Measurements from ENCODE around the gene AXIN2.
"Not testable (repeated sequence)": the region's sequence is repeated elsewhere in the genome, so short reads cannot be mapped to it uniquely, and the experiment has no call there.

AXIN2 gene

DNA sequence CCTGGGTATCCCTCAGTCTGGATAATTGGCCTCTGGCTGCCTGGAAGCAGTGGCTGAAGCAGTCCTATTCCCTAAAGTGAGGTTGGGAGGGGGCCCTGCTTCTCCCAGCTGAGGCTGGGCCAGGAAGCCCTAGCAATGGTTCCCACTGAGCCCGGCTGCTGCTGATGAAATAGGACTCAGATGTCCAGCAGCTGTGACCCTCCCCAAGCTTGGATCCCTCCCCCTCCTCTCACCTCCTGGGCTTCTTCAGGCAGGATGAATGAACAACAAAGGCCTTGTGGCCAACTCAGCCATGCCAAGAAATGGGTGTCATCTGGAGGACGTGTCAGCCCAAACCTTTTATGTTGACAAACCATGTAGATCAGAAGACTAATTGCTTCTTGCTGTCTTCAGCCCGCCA lies 42.0 kb downstream of the AXIN2 start:
- DNase-seq (ENCODE audit: low read depth) = no peak

DNA sequence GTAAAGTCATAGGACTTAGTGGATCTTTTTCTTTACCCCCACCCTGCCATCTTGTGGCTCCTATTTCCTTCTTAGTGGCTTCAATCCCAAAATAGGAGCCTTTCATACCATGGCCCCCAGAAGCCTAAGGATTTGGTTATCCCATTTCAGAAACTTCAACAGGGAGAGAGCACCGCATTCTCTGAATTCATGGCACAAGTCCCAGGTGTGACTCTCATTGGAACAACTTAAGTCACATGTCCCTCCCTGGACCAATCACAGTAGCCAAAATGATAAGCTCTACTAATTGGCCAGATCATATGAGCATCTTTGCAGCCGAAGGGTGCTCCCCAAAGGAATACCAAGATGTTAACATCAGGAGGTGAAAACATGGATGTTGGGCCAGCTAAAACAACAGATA lies 43.2 kb downstream of the AXIN2 start:
- no peak for DNase-seq (ENCODE audit: low read depth)

DNA sequence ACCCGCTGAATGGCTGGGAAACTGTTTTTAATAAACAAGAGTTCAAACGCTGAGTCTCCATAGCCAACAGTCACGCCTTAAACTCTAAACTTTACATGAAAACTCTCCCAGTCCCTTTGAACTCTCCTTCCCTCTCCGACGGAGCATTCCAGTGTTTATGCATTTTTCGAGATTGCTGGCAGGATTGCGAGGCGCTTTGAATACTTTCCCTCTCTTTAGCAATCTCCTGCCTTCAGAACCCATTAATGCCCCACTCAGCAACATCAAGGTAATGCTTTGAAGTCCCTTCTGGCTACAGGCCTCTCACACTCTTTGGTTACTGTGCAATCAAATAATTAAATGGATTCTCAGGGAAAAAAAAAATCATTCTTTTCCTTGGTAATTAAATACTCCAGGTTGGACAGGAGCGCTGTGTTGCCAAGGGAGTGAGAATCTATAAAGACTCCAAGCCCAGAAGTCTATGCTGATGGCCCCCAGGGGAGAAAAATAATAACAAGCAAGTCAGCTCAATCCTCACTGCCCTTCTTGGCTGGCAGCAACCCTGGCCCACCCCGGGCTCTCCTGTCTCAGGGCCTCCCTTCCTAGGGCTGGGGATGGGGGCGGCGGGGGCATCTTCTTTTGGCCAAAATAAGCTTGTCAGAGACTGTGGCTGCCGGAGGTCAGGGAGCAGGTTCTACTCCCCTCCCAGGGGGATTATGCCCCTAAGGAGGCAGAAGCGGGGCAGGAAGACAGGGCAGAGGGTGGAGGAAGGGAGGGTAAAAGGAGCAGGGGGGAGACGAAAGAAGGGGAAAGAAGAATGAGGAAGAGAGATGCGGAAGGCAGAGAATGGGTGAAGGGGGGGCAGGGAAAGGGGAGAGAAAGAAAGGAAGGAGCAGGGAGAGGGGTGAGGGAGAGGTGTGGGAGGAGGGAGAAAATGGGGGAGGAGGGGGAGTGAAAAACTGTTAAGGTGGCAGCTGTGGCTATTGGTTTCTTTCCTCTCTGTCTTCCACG lies 45.2 kb downstream of the AXIN2 start:
- no peak for DNase-seq (ENCODE audit: low read depth)

DNA sequence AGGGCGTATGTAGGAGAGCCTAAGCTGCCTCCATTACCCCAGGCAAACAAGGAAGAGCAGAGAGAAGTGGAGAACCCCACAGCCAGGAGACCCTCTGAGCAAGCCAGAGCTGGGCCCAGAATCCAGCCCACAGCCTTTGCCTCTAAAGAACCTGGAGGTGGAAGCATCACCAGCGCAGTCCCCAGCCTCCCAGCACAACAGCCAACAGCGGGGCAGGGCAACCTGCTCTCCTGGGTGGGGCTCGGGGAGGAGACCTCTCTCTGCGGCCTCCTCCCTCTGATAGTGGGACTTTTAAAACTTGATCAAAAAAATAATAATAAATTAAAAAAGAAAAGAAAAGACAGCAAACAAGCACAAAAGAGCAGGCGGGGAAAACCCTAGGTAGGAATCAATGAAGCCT lies 45.9 kb downstream of the AXIN2 start:
- no peak for DNase-seq (ENCODE audit: low read depth)

DNA sequence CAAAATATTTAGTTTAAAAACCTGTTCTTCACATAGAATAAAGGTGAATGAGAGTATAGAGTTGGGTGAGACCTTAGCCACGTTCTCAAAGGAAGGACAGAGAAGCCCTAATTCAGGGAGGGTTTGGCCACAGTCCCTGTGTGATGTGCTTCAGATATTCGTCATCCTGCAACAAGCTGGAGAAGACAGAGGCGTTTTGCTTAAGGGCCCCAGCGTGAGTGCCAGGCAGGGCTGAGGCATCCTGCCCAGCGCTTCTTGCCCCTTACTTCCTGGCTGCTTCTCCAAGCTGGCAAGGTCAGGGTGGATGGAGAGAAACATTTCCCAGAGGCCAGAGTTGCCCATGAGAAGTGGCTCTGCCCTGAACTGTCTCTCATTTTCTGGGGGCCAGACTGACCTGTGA lies 46.9 kb downstream of the AXIN2 start:
- DNase-seq (ENCODE audit: low read depth) = no peak

DNA sequence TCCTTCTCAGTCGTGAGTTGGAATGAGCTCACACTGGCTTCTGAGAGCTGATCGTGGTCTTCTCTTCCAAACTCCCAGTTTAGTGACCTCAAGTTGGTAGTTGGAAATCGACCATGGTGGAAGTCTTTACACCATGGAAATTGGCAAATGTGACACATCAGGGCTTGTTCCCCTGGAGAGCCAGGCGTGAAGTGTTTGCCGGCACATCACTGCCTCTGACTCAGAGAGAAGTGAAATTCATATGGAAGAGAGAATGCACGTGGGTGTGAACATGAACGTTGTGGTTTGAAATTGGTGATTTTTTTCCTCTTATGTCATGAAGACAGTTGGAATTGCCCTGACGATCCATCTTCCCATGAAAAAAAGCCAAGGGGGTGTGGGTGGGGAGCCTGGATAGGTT lies 47.4 kb downstream of the AXIN2 start:
- no peak for DNase-seq (ENCODE audit: low read depth)

DNA sequence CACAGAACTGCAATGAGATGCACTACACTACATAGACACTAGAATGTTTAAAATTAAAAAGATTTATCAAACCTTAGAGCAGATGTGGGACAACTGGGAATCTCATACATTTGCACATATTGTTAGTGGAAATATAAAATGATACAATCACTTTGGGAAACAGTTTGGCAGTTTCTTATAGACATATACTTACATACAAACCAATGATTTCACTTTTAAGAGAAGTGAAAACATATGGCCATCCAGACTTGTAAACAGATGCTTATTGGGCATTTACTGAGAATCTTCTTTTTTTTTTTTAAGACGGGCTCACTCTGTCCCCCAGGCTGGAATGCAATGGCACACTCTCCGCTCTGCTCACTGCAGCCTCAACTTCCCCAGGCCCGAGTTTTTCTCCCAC lies 50.1 kb downstream of the AXIN2 start:
- no peak for DNase-seq (ENCODE audit: low read depth)

DNA sequence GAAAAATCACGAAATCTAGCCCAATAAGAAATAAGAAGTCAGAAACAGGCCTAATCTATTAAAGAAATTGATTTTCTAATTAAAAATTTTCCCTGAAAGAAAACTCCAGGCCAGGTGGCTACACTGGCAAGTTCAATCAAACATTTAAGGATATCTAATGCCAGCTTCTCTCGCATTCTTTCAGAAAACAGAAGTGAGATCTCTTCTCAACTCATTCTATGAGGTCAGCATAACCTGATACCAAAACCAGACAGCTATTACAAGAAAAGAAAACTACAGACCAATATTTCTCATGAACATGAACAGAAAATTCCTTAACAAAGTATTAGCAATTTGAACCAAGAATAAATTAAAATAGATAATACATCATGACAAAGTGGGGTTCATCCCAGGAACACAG lies 52.4 kb downstream of the AXIN2 start:
- DNase-seq (ENCODE audit: low read depth) = no peak

DNA sequence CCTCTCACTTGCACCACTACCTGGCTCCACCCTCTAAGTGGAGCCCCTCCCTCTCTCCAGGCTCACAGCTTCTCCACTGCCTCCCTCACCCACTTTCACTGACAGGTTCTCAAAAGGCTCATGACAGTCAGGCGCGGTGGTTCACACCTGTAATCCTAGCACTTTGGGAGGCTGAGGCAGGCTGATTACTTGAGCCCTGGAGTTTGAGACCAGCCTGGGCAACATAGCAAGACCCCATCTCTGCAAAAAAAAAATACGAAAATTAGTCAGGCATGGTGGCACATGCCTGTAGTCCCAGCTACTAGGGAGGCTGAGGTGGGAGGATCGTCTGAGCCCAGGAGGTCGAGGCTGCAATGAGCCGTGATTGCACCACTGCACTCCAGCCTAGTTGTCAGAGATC lies 56.8 kb downstream of the AXIN2 start:
- not testable (repeated sequence) for DNase-seq (ENCODE audit: low read depth)

DNA sequence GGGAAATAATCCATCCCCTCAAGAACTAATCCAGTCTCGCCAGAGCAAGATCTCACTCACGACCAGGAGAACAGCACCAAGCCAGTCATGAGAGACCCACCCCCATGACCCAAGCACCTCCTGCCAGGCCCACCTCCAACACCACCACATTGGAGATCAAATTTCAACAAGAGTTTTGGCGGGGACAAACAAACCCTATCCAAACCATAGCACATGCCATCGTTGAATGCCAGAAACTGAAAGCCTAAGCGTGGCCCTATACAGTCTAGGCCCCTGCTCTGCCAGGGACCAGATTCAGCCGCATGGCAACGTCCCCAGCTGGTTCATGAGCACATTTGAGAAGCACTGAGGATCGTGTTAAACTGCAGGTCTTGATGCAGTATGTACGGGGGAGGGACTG lies 57.3 kb downstream of the AXIN2 start:
- no peak for DNase-seq (ENCODE audit: low read depth)

DNA sequence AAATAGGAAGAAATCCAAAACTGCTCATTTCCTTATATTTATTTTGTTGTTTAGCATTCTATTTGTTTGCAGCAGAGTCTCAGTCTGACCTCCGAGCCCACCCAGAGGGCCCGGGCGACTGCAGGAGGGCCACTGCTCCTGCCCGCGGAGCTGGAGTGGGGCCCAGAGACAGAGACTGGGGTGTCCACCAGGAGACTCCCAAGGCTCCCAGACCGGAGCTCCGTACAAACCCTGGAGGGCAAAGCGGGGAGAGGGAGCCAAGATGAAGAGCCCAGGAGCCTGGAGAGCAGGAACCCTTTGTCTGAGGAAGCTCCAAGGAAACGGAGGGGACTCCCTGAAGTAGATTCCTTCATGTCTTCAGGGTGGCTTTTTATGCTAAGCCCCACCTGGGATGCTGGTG lies 57.9 kb downstream of the AXIN2 start:
- no peak for DNase-seq (ENCODE audit: low read depth)

DNA sequence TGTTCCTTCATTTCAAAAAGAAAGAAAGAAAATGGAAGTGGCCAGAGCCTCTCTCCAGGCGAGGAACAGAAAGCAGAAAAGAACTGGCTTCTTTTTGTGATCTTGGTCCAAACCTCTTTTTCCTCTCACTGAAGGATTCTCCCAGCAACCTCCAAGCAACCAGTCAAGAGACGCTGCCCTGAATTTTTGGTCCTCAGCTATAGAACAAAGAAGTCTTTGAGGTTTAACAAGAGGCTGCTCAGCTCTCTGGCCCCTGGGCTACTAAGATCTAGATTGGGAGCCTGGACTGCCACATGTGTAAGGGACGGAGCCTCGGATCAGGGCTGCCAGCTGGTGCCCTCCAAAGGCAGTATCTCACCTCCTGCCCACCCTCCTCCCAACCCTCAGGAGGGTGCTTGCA lies 62.6 kb downstream of the AXIN2 start:
- no peak for DNase-seq (ENCODE audit: low read depth)

DNA sequence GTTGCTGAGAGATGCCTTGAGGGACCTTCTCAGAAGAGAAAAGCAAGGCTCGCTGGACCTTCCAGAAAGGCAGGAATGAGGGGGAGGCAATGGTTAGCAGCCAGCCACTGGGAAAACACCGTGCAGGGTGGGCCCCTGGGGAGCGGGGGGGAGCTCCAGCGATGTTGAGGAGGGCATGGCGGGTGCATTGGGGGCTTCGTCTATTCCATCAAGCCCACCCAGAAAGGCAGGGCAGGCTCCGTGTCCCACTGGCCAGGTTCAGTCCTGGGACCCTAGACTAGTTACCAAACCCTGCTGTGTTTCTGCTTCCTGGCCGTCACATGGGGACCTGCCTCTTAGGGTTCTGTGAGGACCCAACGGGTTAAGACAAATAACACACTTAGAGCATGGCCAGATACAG lies 64.6 kb downstream of the AXIN2 start:
- DNase-seq (ENCODE audit: low read depth) = no peak

DNA sequence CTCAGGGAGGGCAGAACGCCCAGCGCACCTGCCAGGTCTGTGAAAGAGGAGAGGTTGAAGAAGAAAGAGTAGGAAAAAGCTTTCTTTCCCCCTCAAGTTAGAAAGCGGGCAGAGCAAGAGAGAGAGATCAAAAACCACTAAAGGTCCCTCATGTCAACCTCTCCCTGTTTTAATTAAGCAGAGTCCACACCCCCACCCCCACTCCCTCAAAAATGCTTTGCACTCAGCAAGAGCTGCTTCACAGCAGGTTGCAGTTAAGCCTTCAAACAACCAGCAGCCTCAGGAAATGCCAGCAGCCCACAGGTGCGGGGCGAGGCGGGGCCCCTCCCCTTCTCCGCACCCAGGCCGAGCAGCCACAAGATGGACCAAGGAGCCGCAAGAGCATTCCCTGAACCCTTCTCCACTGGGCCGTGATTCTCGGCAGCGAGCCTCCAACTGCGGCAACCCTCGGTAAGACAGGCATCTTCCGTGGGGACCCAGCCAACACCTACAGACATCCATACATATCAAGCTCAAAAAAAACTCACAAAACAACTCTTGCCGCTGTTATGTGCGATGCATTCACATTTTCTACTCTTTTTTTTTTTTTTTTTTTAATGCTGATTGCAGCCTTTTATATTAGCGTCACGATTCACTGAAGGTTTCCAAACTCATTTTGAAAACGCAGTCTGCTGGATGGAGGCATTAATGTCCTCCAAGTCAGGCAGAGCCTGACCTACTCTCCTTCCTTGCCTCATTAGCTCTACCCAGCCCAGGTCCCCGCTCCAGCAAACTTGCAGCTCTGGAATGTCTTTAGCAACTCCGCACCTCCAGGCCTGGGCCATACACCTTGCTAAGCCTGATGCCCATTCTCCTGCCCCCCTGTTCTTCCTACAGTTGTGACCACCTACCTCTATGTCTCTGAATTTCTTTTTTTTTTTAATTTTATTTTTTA lies 66.1 kb downstream of the AXIN2 start:
- no peak for DNase-seq (ENCODE audit: low read depth)

DNA sequence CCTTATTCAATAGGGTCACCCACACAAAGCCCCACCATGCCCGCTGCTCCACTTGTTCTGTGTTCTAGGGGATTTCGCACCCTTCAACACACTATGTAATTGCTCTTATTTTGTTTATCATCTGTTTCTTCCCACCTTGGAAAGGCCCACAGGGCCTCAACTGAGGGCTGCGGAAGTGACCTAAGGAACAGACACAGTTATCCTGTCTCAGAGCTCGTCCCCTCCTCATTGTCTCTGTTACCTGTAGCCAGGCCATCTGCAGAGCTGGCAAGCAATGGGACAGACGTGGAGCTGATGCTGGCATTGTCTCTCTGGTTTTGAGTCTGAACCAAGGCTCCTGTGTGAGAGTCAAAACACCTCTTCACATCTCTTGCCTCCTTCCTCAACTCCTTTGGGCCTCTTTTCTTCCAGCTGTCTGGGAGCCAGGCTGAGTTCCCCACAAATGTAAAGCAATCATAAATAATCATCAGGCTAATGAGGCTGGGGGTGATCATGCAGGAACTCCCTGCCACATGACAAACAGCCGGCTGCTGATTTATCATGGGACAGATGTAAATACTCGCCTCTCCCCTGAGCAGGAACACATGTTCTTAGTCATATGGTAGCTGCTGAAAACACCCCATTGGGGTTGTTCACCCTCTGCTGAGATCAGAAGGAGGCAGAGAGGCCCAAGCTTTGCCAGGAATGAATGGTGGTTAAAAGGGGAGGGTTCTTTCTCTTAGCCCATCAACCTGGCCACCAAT lies 71.9 kb downstream of the AXIN2 start:
- no peak for DNase-seq (ENCODE audit: low read depth)

DNA sequence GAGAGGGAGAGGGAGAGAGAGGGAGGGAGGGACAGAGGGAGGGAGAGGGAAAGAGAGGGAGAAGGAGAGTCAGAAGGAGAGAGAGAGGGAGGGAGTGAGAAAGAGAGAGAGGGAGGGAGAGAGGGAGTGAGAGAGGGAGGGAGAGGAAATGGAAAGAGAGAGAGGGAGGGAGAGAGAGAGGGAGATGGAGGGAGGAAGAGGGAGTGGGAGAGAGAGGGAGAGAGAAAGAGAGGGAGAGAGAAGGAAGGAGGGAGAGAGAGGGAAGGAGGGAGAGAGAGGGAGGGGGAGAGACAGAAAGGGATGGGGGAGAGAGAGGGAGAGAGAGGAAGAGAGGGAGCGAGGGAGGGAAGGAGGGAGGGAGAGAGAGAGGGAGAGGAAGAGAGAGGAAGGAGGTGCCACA lies 72.8 kb downstream of the AXIN2 start:
- DNase-seq (ENCODE audit: low read depth) = no peak

DNA sequence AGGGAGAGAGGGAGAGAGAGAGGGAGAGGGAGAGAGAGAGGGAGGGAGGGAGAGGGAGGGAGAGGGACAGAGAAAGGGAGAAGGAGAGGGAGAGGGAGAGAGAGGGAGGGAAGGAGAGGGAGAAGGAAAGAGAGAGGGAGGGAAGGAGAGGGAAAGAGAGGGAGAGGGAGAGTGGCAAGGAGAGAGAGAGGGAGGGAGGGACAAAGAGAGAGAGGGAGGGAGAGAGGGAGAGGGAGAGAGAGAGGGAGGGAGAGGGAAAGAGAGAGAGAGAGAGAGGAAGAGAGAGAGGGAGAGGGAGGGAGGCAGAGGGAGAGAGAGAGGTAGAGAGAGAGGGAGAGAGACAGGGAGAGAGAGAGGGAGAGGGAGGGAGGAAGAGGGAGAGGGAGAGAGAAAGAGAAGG lies 73.5 kb downstream of the AXIN2 start:
- DNase-seq (ENCODE audit: low read depth) = no peak

DNA sequence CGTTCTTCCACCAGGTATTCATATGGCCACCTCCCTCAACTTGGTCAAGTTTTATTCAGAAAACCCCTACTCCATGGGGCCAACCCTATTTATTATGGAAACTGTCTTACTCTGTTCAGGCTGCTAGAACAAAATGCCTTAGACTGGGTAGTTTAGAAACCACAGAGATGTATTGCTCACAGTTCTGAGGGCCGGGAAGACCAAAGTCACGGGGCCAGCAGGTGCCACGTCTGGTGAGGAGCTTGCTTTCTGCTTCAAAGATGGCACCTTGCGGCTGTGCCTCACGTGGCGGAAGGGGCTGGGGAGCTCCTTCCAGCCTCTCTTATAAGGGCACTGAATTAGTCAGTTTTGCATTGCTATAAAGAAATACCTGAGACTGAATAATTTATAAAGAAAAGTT lies 74.3 kb downstream of the AXIN2 start:
- DNase-seq (ENCODE audit: low read depth) = no peak

DNA sequence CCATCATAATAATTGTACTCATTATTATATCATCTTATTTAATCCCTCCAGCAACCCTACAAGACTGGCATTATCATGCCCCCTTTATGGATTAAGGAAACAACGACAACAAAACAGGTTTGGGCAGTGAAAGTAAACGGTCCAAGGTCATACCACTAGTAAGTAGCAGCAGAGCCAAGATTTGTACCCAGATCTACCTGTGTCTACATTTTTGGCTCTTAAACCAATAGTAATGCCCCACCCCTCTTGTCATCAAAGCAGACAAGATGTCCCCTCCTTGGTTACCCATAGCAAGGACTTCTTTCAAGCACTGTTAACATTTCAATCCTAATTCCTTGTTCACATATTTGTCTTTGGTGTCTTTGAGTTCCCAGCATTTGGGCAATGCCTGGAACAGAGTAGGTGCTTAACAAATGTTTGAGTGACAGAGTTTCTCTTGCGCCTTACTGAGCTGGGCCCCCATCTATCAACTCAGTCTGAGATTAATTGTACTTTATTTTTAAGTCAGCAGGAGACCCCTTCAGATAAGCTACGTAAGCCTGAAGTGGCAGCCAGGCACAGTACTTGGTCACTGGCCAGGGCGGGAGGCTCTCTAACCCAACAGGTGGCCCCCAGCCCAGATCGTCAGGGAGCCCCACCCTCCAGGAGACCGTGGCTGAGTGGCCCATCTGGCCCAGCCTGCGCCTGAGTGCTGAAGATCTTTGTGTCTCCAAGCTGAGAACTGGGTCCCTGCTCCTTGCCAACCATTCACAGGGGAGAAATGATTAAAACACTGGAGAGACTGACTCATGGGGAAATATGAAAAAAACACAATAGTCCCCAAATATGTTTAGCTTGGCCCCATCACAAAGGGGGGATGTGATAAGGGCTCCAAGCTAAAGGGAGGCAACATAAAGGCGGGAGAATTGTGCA lies 75.8 kb downstream of the AXIN2 start:
- no peak for DNase-seq (ENCODE audit: low read depth)

DNA sequence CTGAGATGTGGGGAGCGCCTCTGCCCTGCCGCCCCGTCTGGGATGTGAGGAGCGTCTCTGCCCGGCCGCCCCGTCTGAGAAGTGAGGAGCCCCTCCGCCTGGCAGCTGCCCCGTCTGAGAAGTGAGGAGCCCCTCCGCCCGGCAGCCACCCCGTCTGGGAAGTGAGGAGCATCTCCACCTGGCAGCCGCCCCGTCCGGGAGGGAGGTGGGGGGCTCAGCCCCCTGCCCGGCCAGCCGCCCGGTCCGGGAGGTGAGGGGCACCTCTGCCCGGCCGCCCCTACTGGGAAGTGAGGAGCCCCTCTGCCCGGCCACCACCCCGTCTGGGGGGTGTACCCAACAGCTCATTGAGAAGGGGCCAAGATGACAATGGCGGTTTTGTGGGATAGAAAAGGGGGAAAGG lies 77.0 kb downstream of the AXIN2 start:
- not testable (repeated sequence) for DNase-seq (ENCODE audit: low read depth)

DNA sequence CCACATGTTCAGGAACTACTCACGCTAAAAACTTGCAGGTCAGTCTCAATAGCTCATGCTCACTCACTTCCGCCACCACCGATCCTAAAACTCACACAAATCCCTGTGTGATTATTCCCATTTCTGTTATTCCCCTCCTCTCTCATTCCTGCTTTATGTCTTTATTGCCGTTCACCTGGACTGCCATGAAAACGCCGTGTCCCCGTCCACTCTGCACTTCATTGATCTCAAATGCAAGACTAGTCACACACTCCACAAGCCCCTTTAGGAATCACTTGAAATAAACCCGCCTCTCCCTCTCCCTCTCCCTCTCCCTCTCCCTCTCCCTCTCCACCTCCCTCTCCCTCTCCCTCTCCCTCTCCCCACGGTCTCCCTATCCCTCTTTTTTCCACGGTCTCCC lies 78.0 kb downstream of the AXIN2 start:
- DNase-seq (ENCODE audit: low read depth) = no peak

All from activated T-helper 1 cell treated with Interleukin-2 at 50 U/mL for 16 hours (primary cell).